ENCODE data around the gene SMDT1.

The SMDT1 gene

GRCh38 chr22:42039271-42039670 lies 40.2 kb upstream of the SMDT1 start:
- no peaks in the 10 kb centered on the region for H3K36me3 ChIP-seq (ENCODE audit: control insufficient read depth in 2 of 2, insufficient read depth in 1 of 2, low read length in 2 of 2)
- ChIA-PET CTCF (interaction anchor here (0.6 to 0.7 kb wide), 2 partner anchors 83 to 758 kb away, joined by 4 to 7 read pairs; no protein-coding TSS in a partner anchor), POLR2A (interaction anchor here (0.7 kb wide), 2 partner anchors 52 to 842 kb away, joined by 4 to 5 read pairs; no protein-coding TSS in a partner anchor)
- H3K4me1 ChIP-seq (ENCODE audit: control insufficient read depth, insufficient read depth, low read length): no peaks in the 10 kb centered on the region
- no peaks in the 10 kb centered on the region for H3K9me3 ChIP-seq (ENCODE audit: control insufficient read depth, insufficient read depth, low read depth, low read length)
- H3K4me3 ChIP-seq (ENCODE audit: low read depth, low read length): no peak overlapping the region
- no peak overlapping the region for H3K27ac ChIP-seq (ENCODE audit: extremely low read depth, low read depth, low read length)
- no peak for TF ChIP-seq MZF1 (tag by site-specific recombination; IDR thresholded peaks at IDR 0.05; ENCODE audit: borderline replicate concordance)
- TF ChIP-seq BCL11A (tag by site-specific recombination; IDR thresholded peaks at IDR 0.05; ENCODE audit: low read depth): no peak
- no peak for TF ChIP-seq ZNF530 (tag by site-specific recombination; IDR thresholded peaks at IDR 0.05; ENCODE audit: low read depth)
- TF ChIP-seq ZNF223 (tag by site-specific recombination; IDR thresholded peaks at IDR 0.05): no peak
- TF ChIP-seq ZNF580 (tag by site-specific recombination; IDR thresholded peaks at IDR 0.05): no peak
- TF ChIP-seq ZNF555 (tag by site-specific recombination; conservative IDR thresholded peaks at IDR 0.05): no peak
- TF ChIP-seq ZFHX2 (tag by site-specific recombination; conservative IDR thresholded peaks at IDR 0.05): no peak
- no peak for TF ChIP-seq ATF2 (tag by site-specific recombination; IDR thresholded peaks at IDR 0.05; ENCODE audit: low read depth)
- TF ChIP-seq OSR2 (tag by site-specific recombination; IDR thresholded peaks at IDR 0.05): no peak
- TF ChIP-seq ZNF768 (tag by site-specific recombination; IDR thresholded peaks at IDR 0.05): no peak
- TF ChIP-seq ZBTB11 (tag by site-specific recombination; conservative IDR thresholded peaks at IDR 0.05; ENCODE audit: low read depth): no peak
- no peak for TF ChIP-seq TRIM28 (IDR thresholded peaks at IDR 0.05; ENCODE audit: borderline replicate concordance, low read length)
- no peak for TF ChIP-seq ZNF701 (tag by site-specific recombination; IDR thresholded peaks at IDR 0.05)
- TF ChIP-seq ZNF558 (tag by site-specific recombination; IDR thresholded peaks at IDR 0.05): no peak
- no peak for TF ChIP-seq ZNF324 (tag by site-specific recombination; IDR thresholded peaks at IDR 0.05)
- no peak for TF ChIP-seq ZNF664 (tag by site-specific recombination; IDR thresholded peaks at IDR 0.05)
- TF ChIP-seq ZNF239 (tag by site-specific recombination; IDR thresholded peaks at IDR 0.05): no peak

GRCh38 chr22:42041784-42042183 lies 37.7 kb upstream of the SMDT1 start:
- Histone ChIP-seq H3K27ac (ENCODE audit: extremely low read depth, low read depth, low read length) (no peak overlapping the region), H3K4me1 (ENCODE audit: control insufficient read depth, insufficient read depth, low read length) (no peaks in the 10 kb centered on the region), H3K4me3 (ENCODE audit: low read depth, low read length) (no peak overlapping the region), H3K36me3 (ENCODE audit: control insufficient read depth in 2 of 2, insufficient read depth in 1 of 2, low read length in 2 of 2) (no peaks in the 10 kb centered on the region), H3K9me3 (ENCODE audit: control insufficient read depth, insufficient read depth, low read depth, low read length) (no peaks in the 10 kb centered on the region)
- CTCF ChIA-PET: no interaction called here
- TF ChIP-seq ZNF549 (tag by site-specific recombination; IDR thresholded peaks at IDR 0.05) (0 out of 2 replicates have a peak, but pooled peaks have one; percentile 18), ZNF791 (tag by site-specific recombination; IDR thresholded peaks at IDR 0.05) (peak; percentile 90), ZNF221 (tag by site-specific recombination; IDR thresholded peaks at IDR 0.05; ENCODE audit: borderline replicate concordance) (no peak), SCRT1 (tag by site-specific recombination; IDR thresholded peaks at IDR 0.05; ENCODE audit: borderline replicate concordance) (no peak), SETDB1 (IDR thresholded peaks at IDR 0.05; ENCODE audit: insufficient read length, low read length) (peak; percentile 97), ZBTB10 (tag by site-specific recombination; IDR thresholded peaks at IDR 0.05) (no peak), PRDM1 (tag by site-specific recombination; IDR thresholded peaks at IDR 0.05) (no peak), EGR2 (tag by site-specific recombination; IDR thresholded peaks at IDR 0.05; ENCODE audit: low read depth) (no peak), TRIM28 (IDR thresholded peaks at IDR 0.05; ENCODE audit: borderline replicate concordance, low read length) (peak; percentile 82; the same call in 1 of the 2 replicates)
- POLR2A ChIA-PET: no interaction called here
